Neural crest cell (in vitro differentiated cells): ENCODE measurements around the gene SMOC1. TPM values are rescaled to one million over a fixed set of nuclear protein-coding genes. Genes with fewer than 3 reads are reported as not detected.

ENCODE experiments used
- DNase-seq: peaks from one replicate; pipeline ENCODE4 v3.0.0; 2021; ENCODE audit warnings: low read depth, mixed read lengths, low spot score
- H3K27ac Mint-ChIP-seq: one replicate; pipeline ENCODE4 v1.8.0; 2021; ENCODE audit warnings: mild to moderate bottlenecking, mixed read lengths; ENCODE audit not compliant: unreplicated experiment
- H3K27me3 Mint-ChIP-seq: 2 replicates; pipeline ENCODE4 v1.8.0; 2021; ENCODE audit warnings: low read depth, mild to moderate bottlenecking, mixed read lengths
- H3K36me3 Mint-ChIP-seq: 2 replicates; pipeline ENCODE4 v1.8.0; 2021; ENCODE audit warnings: low read depth, mild to moderate bottlenecking, mixed read lengths
- H3K4me1 Mint-ChIP-seq: 2 replicates; pipeline ENCODE4 v1.8.0; 2021; ENCODE audit warnings: mixed read lengths
- H3K4me3 Mint-ChIP-seq: one replicate; pipeline ENCODE4 v1.8.0; 2021; ENCODE audit warnings: mild to moderate bottlenecking, mixed read lengths
- H3K9me3 Mint-ChIP-seq: 2 replicates; pipeline ENCODE4 v1.8.0; 2021; ENCODE audit warnings: mixed read lengths
- total RNA-seq: library from RNA; stranded (reverse); gene quantifications from 2 replicates; pipeline ENCODE4 v1.2.1, GENCODE V29; 2021
- TF ChIP-seq, protein P1 (sequence below): fragments of 200-600 bp; sonication (generic); conservative IDR thresholded peaks from 2 replicates; pipeline ENCODE4 v1.5.0; 2021; ENCODE audit warnings: antibody characterized with exemption, mild to moderate bottlenecking

The SMOC1 gene
- total RNA-seq, 1 donor from 2014 or later = 203 TPM

DNA sequence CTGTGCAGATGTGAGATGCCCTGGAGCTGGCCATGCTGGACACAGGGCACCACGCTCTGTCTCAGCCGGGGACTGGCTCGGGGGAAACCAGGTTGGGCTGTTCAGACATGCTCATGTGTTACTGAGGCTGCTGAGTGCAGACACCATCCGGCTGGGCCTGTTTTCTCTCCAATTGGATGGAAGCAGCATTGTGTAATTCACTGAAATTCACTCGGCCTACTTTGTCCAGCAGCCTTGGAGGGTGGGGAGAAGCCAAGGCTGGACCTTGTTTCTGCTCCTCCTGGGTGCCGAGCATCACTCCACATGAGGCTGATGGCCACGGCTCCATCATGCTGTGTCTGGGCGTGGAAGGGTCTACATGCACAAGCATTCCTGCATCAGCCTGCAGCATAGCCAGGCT is 130.7 kb downstream of the SMOC1 start:
- Mint-ChIP-seq H3K36me3 (peaks cover 40% of the 10 kb centered on the region), H3K27ac (no peak overlapping the region), H3K4me3 (no peak overlapping the region)

DNA sequence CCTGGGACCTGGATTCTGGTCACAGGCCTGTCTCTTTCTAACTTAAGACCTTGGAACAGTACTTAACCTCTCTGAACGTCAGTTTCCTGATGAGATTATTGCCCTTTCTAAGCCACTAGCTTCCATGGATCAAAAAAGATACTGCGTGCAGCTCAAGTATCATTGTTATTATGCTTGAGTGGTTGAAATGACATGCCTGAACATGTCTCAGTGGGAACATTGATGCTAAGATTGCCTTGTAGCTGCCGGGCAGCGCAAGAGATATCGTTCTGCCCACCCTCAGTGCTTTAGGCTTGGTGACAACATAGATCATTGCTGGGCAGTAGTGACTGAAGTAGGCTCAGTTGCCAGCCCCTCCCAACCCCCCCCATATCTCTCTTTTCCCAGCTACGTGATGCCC is 131.9 kb downstream of the SMOC1 start:
- Mint-ChIP-seq H3K4me3 (no peak overlapping the region), H3K27me3 (no peaks in the 10 kb centered on the region), H3K36me3 (peaks cover 41% of the 10 kb centered on the region), H3K9me3 (peaks cover 6% of the 10 kb centered on the region), H3K4me1 (peaks cover 62% of the 10 kb centered on the region), H3K27ac (peak overlapping the region; percentile 16)
- DNase-seq = no peak
- TF ChIP-seq, protein P1, sequence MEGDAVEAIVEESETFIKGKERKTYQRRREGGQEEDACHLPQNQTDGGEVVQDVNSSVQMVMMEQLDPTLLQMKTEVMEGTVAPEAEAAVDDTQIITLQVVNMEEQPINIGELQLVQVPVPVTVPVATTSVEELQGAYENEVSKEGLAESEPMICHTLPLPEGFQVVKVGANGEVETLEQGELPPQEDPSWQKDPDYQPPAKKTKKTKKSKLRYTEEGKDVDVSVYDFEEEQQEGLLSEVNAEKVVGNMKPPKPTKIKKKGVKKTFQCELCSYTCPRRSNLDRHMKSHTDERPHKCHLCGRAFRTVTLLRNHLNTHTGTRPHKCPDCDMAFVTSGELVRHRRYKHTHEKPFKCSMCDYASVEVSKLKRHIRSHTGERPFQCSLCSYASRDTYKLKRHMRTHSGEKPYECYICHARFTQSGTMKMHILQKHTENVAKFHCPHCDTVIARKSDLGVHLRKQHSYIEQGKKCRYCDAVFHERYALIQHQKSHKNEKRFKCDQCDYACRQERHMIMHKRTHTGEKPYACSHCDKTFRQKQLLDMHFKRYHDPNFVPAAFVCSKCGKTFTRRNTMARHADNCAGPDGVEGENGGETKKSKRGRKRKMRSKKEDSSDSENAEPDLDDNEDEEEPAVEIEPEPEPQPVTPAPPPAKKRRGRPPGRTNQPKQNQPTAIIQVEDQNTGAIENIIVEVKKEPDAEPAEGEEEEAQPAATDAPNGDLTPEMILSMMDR = no peak

More for the DNA sequence above, 130.7 kb downstream of the SMOC1 start:
- DNase-seq = no peak
- TF ChIP-seq, protein P1 = no peak
- H3K9me3 Mint-ChIP-seq = peaks cover 6% of the 10 kb centered on the region
- H3K4me1 Mint-ChIP-seq = peaks cover 64% of the 10 kb centered on the region
- no peaks in the 10 kb centered on the region for H3K27me3 Mint-ChIP-seq

DNA sequence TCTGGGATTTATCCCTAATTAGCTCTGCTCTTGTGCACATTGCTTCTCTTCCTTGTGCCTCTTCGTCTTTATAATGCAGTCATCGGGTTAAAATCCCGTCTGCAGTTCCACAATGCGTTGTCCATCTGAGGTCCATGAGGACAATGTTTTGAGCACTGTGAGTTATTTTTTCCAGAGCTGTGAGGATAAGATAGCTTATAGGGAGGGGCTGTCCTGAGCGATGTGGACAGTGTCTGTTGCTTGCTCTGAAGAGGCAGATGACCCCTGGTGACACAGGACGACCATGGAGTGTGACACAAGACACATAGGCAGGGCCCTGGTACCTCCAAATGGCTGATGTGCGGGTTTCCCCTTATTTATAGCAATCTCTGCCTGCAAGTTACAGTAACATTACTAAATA is 132.5 kb downstream of the SMOC1 start:
- Mint-ChIP-seq H3K4me3 (no peak overlapping the region), H3K27ac (no peak overlapping the region), H3K36me3 (peaks cover 43% of the 10 kb centered on the region), H3K27me3 (no peaks in the 10 kb centered on the region), H3K4me1 (peaks cover 62% of the 10 kb centered on the region), H3K9me3 (peaks cover 6% of the 10 kb centered on the region)
- TF ChIP-seq, protein P1 = no peak
- no peak for DNase-seq

DNA sequence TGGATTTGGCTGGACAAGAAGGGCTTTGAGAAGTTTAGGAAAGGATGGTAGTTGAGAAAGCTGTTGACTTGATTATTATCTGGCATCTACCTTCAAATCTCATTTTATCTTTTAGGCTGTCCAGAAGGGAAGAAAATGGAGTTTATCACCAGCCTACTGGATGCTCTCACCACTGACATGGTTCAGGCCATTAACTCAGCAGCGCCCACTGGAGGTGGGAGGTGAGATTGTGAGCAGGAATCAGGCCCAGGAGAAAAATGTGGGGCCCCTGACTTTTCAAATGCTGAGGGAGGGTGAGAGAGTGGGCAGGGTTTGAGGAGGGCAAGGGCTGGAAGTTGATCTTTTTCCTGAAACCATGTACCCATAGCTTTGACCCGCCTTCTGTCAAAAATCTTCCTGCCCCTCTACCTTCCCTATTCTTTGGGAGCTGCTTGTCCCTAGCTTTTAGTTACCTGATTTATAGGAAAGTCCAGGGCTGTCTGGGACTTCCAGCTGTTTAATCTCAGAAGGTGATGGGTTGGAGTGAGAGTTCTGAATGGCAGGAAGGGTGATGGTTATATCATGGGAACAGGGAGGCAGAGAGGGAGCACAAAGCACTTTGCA is 134.2 kb downstream of the SMOC1 start:
- H3K9me3 Mint-ChIP-seq = peaks cover 6% of the 10 kb centered on the region
- H3K36me3 Mint-ChIP-seq = peaks cover 57% of the 10 kb centered on the region
- peak overlapping the region; percentile 10 for H3K27ac Mint-ChIP-seq
- DNase-seq = peak; percentile 63
- no peak overlapping the region for H3K4me3 Mint-ChIP-seq
- peaks cover 67% of the 10 kb centered on the region for H3K4me1 Mint-ChIP-seq
- no peaks in the 10 kb centered on the region for H3K27me3 Mint-ChIP-seq
- TF ChIP-seq, protein P1 = peak; percentile 69

DNA sequence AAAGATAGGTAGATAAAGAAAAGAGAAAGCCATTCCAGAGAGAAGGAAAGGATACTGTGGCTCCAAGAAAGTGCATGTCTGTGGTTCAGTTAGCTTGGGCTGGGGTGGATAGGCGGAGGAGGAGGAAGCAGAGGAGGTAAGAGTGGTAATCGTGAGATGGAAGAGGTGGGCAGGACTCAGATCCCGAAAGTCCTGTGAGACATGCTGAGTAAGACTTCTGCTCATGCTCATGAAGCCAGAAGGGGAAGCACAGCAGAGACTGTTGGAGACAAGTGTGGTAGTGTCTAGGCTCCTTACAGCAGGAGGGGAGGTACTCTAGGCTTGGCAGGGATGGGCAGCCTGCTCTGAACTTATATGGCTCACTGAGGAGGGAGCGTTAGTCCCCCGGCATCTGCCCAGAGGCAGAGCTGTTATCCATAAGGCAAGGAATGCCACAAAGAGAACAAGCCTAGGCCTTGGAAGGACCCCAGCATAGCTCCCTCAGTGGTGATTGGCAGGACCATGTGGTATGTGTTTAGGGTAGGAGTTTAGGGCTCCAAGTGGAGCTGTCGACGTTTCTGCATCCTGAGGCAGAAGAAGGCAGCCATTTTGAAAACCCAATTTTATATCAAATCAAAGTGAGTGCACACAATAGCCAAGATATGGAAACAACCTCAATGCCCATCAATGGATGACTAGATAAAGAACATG is 135.3 kb downstream of the SMOC1 start:
- Mint-ChIP-seq H3K4me3 (peak overlapping the region; percentile 11), H3K36me3 (peaks cover 61% of the 10 kb centered on the region), H3K4me1 (peaks cover 63% of the 10 kb centered on the region), H3K27me3 (no peaks in the 10 kb centered on the region), H3K9me3 (peaks cover 6% of the 10 kb centered on the region), H3K27ac (peak overlapping the region; percentile 86)
- no peak for DNase-seq
- TF ChIP-seq, protein P1 = no peak
